PC-9 (cell line): ENCODE measurements around the gene TANGO2. TPM values are rescaled to one million over a fixed set of nuclear protein-coding genes. Genes with fewer than 3 reads are reported as not detected.

Experiments used
- BruUV-seq: library from RNA; stranded (reverse); fragments of 400-500 nt; replicated peaks from 2 replicates; lab custom pipeline; 2021; lab: Mats Ljungman, UMichigan
- CTCF ChIA-PET: fragments of 300-600 bp; sonication (Branson Sonifier 250); formaldehyde crosslinking; loops from one replicate; lab custom pipeline; 2022; ENCODE audit warnings: antibody characterized with exemption; lab: Charles Lee
- POLR2A ChIA-PET: fragments of 300-600 bp; sonication (Branson Sonifier 250); formaldehyde crosslinking; loops from one replicate; lab custom pipeline; 2022; ENCODE audit warnings: antibody characterized with exemption; ENCODE audit not compliant: unreplicated experiment; lab: Charles Lee
- DNase-seq, 2 experiments: peaks; one replicate each; pipeline versions ENCODE4 v3.0.0 to v3.0.0-alpha.2; 2015 to 2022; ENCODE audit warnings: mixed read lengths in 1 of 2
- H2AFZ ChIP-seq: fragments of 200-600 bp; sonication (generic); 2 replicates; pipeline ENCODE4 v1.8.1; 2017; ENCODE audit warnings: antibody characterized with exemption
- H3F3A ChIP-seq: fragments of 200-600 bp; sonication (generic); 2 replicates; pipeline ENCODE4 v1.8.1; 2017; ENCODE audit warnings: antibody characterized with exemption, mild to moderate bottlenecking, low read depth; ENCODE audit not compliant: insufficient read depth
- H3K27ac ChIP-seq: fragments of 200-600 bp; sonication (generic); 2 replicates; pipeline ENCODE4 v1.6.1; 2016; ENCODE audit warnings: mixed run types
- H3K27me3 ChIP-seq: fragments of 200-600 bp; sonication (generic); 2 replicates; pipeline ENCODE4 v1.6.1; 2016; ENCODE audit warnings: low read depth, mixed run types; ENCODE audit not compliant: insufficient read depth
- H3K36me3 ChIP-seq: fragments of 200-600 bp; sonication (generic); 2 replicates; pipeline ENCODE4 v1.6.1; 2016; ENCODE audit warnings: low read depth, mixed run types
- H3K4me1 ChIP-seq: fragments of 200-600 bp; sonication (generic); replicated peaks from 2 replicates; pipeline ENCODE4 v1.6.1; 2016; ENCODE audit warnings: mixed run types; ENCODE audit not compliant: insufficient read depth
- H3K4me2 ChIP-seq: fragments of 200-600 bp; sonication (generic); 2 replicates; pipeline ENCODE4 v1.6.1; 2017; ENCODE audit warnings: mixed run types
- H3K4me3 ChIP-seq: fragments of 200-600 bp; sonication (generic); 2 replicates; pipeline ENCODE4 v1.6.1; 2016; ENCODE audit warnings: mixed run types
- H3K79me2 ChIP-seq: fragments of 200-600 bp; sonication (generic); 2 replicates; pipeline ENCODE4 v1.6.1; 2017; ENCODE audit warnings: low read depth, mixed run types
- H3K9me2 ChIP-seq: fragments of 200-600 bp; sonication (generic); 2 replicates; pipeline ENCODE4 v1.8.1; 2017; ENCODE audit warnings: mild to moderate bottlenecking; ENCODE audit not compliant: insufficient read depth
- H3K9me3 ChIP-seq: fragments of 200-600 bp; sonication (generic); 2 replicates; pipeline ENCODE4 v1.8.1; 2016; ENCODE audit warnings: low read depth; ENCODE audit not compliant: insufficient read depth
- H4K20me1 ChIP-seq: fragments of 200-600 bp; sonication (generic); 2 replicates; pipeline ENCODE4 v1.8.1; 2017; ENCODE audit not compliant: insufficient read depth
- EZH2 ChIP-seq: fragments of 200-600 bp; sonication (generic); IDR thresholded peaks from 2 replicates; pipeline ENCODE4 v1.8.0; 2017; ENCODE audit warnings: antibody characterized with exemption, low read depth
- intact Hi-C: fragments of 100-400 bp; cut with micrococcal nuclease; formaldehyde crosslinking; loops from one replicate; pipeline ENCODE4 v1.10.0; 2022; ENCODE audit not compliant: unreplicated experiment
- total RNA-seq: library from RNA; stranded (reverse); gene quantifications from 2 replicates; pipeline ENCODE4 v1.2.3, GENCODE V29; 2021
- TF ChIP-seq, protein P1 (sequence below): fragments of 200-600 bp; sonication (generic); conservative IDR thresholded peaks from 2 replicates; pipeline ENCODE4 v1.6.1; 2017; ENCODE audit warnings: mixed run types, antibody characterized with exemption, mild to moderate bottlenecking, moderate library complexity

TANGO2 gene
- total RNA-seq, 1 experiment from 2014 or later = 22.4 TPM

GRCh38 chr22:20106205-20106848 is 85.4 kb downstream of the TANGO2 start:
- Histone ChIP-seq H3K4me3 (no peak overlapping the region), H3K79me2 (no peaks in the 10 kb centered on the region), H3K27ac (no peak overlapping the region), H2AFZ (no peak overlapping the region), H3K27me3 (no peaks in the 10 kb centered on the region), H3K9me2 (no peaks in the 10 kb centered on the region), H3F3A (peaks cover 15% of the 10 kb centered on the region; the same call in 1 of the 2 replicates), H4K20me1 (no peaks in the 10 kb centered on the region), H3K9me3 (no peaks in the 10 kb centered on the region), H3K4me1 (no peaks in the 10 kb centered on the region), H3K36me3 (no peaks in the 10 kb centered on the region), H3K4me2 (no peak overlapping the region)
- intact Hi-C loops = no loop called here
- DNase-seq = no peak
- ChIA-PET CTCF (no interaction called here), POLR2A (no interaction called here)
- no TSS peak for BruUV-seq
- TF ChIP-seq EZH2 = no peak

GRCh38 chr22:20106849-20107237 is 85.9 kb downstream of the TANGO2 start:
- Histone ChIP-seq H4K20me1 (no peaks in the 10 kb centered on the region), H2AFZ (no peak overlapping the region), H3K27ac (no peak overlapping the region), H3K27me3 (no peaks in the 10 kb centered on the region), H3K9me2 (no peaks in the 10 kb centered on the region), H3F3A (peaks cover 18% of the 10 kb centered on the region; the same call in 1 of the 2 replicates), H3K36me3 (no peaks in the 10 kb centered on the region), H3K4me1 (no peaks in the 10 kb centered on the region), H3K4me2 (no peak overlapping the region), H3K4me3 (no peak overlapping the region), H3K9me3 (no peaks in the 10 kb centered on the region), H3K79me2 (no peaks in the 10 kb centered on the region)
- ChIA-PET CTCF (no interaction called here), POLR2A (no interaction called here)
- intact Hi-C loops = no loop called here
- DNase-seq = no peak
- TF ChIP-seq, protein P1, sequence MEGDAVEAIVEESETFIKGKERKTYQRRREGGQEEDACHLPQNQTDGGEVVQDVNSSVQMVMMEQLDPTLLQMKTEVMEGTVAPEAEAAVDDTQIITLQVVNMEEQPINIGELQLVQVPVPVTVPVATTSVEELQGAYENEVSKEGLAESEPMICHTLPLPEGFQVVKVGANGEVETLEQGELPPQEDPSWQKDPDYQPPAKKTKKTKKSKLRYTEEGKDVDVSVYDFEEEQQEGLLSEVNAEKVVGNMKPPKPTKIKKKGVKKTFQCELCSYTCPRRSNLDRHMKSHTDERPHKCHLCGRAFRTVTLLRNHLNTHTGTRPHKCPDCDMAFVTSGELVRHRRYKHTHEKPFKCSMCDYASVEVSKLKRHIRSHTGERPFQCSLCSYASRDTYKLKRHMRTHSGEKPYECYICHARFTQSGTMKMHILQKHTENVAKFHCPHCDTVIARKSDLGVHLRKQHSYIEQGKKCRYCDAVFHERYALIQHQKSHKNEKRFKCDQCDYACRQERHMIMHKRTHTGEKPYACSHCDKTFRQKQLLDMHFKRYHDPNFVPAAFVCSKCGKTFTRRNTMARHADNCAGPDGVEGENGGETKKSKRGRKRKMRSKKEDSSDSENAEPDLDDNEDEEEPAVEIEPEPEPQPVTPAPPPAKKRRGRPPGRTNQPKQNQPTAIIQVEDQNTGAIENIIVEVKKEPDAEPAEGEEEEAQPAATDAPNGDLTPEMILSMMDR = no peak
- no peak for TF ChIP-seq EZH2
- no TSS peak for BruUV-seq

DNA sequence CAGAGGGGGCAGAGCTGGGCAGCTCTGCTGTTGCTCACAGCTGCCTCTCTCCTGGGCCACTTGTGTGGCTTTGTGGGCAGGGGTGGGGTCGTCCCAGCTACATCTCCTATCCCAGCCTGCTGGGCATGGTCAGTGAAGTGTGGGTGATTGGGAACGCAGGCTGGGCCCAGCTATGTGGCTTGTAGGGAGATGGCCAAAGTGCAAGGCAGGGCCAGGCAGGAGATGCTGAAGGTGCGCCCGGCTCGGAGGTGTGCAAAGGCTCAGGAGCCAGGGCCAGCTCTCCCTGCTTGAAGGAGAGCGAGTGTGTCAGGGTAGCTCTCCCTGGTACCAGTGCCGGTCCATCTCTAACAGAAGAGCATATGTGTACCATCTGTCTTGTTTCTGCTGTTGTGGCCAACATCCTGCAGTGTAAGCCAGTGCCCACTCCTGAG is 86.6 kb downstream of the TANGO2 start:
- no TSS peak for BruUV-seq
- Histone ChIP-seq H4K20me1 (no peaks in the 10 kb centered on the region), H3F3A (peaks cover 24% of the 10 kb centered on the region; the same call in 1 of the 2 replicates), H3K4me1 (no peaks in the 10 kb centered on the region), H3K27me3 (no peaks in the 10 kb centered on the region), H3K9me3 (no peaks in the 10 kb centered on the region), H3K9me2 (no peaks in the 10 kb centered on the region), H3K27ac (no peak overlapping the region), H3K4me3 (no peak overlapping the region), H2AFZ (no peak overlapping the region), H3K4me2 (no peak overlapping the region), H3K79me2 (no peaks in the 10 kb centered on the region), H3K36me3 (no peaks in the 10 kb centered on the region)
- TF ChIP-seq, protein P1 = no peak
- no peak for TF ChIP-seq EZH2
- POLR2A ChIA-PET = no interaction called here
- intact Hi-C loops = no loop called here
- CTCF ChIA-PET = no interaction called here
- no peak for DNase-seq
